ENCODE measurements around the gene TRAF2.
A peak's percentile ranks its signal among the peaks of the same experiment; 100 is the strongest.

DNA sequence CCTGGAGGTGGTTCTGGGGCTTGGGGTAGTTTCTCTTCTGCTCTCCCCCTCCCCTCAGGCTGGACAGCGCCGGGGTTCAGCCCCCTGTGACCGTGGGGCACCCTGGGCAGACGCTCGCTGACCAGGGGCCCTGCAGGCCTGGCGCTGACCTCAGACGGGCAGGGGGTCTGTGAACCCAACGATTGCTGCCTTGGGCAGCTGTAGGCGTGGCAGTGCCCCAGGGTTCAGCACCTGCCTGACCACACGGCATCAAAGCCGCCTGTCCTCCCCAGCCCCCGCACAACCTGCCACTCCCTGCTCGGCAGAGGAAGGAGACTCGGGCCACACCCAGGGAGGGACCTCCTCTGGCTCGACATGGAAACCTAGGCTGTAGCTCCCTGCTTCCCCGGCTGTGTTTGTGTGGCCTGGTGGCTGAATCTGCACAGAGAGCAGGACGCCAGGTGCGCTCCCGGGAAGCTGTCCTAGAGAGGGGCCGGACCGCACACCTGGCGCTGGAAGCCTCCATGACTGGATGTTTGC, 77.9 kb downstream of the TRAF2 start:
- TF ChIP-seq, protein P1, sequence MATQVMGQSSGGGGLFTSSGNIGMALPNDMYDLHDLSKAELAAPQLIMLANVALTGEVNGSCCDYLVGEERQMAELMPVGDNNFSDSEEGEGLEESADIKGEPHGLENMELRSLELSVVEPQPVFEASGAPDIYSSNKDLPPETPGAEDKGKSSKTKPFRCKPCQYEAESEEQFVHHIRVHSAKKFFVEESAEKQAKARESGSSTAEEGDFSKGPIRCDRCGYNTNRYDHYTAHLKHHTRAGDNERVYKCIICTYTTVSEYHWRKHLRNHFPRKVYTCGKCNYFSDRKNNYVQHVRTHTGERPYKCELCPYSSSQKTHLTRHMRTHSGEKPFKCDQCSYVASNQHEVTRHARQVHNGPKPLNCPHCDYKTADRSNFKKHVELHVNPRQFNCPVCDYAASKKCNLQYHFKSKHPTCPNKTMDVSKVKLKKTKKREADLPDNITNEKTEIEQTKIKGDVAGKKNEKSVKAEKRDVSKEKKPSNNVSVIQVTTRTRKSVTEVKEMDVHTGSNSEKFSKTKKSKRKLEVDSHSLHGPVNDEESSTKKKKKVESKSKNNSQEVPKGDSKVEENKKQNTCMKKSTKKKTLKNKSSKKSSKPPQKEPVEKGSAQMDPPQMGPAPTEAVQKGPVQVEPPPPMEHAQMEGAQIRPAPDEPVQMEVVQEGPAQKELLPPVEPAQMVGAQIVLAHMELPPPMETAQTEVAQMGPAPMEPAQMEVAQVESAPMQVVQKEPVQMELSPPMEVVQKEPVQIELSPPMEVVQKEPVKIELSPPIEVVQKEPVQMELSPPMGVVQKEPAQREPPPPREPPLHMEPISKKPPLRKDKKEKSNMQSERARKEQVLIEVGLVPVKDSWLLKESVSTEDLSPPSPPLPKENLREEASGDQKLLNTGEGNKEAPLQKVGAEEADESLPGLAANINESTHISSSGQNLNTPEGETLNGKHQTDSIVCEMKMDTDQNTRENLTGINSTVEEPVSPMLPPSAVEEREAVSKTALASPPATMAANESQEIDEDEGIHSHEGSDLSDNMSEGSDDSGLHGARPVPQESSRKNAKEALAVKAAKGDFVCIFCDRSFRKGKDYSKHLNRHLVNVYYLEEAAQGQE (IDR thresholded peaks at IDR 0.05; ENCODE audit: low read depth) = peak; percentile 41; the same call in 1 of the 2 replicates
- TF ChIP-seq YY1 (IDR thresholded peaks at IDR 0.05; ENCODE audit: low read depth) (no peak), EP300 (IDR thresholded peaks at IDR 0.05; ENCODE audit: borderline replicate concordance) (no peak), TAF1 (IDR thresholded peaks at IDR 0.05; ENCODE audit: low read depth) (no peak), RAD21 (IDR thresholded peaks at IDR 0.05; ENCODE audit: low read depth) (no peak)

Data from Ishikawa (cell line).